Testis (tissue), 3 donors: ENCODE results near the gene PCSK5. TPM values are rescaled to one million over a fixed set of nuclear protein-coding genes. Genes with fewer than 3 reads are reported as not detected.

ENCODE experiments used
- DNase-seq: peaks from one replicate; pipeline ENCODE4 v3.0.0-alpha.2; 2019
- H3K27ac ChIP-seq, 2 donors: fragments of 200-600 bp; sonication (generic); one replicate each; pipeline ENCODE4 v1.5.1; 2019
- H3K27me3 ChIP-seq: fragments of 200-600 bp; sonication (generic); one replicate; pipeline ENCODE4 v1.5.1; 2019
- H3K36me3 ChIP-seq: fragments of 200-600 bp; sonication (generic); one replicate; pipeline ENCODE4 v1.5.1; 2017; ENCODE audit warnings: low read depth; ENCODE audit errors: missing control alignments
- H3K4me1 ChIP-seq: fragments of 200-600 bp; sonication (generic); one replicate; pipeline ENCODE4 v1.5.1; 2019
- H3K4me3 ChIP-seq, 2 donors: fragments of 200-600 bp; sonication (generic); one replicate each; pipeline ENCODE4 v1.5.1; 2017 to 2019
- H3K9me3 ChIP-seq: fragments of 200-600 bp; sonication (generic); one replicate; pipeline ENCODE4 v1.5.1; 2017
- CTCF ChIP-seq, 3 experiments: fragments of 450-650 bp in 2 of 3; fragments of 200-600 bp in 1 of 3; sonication (generic) in 1 of 3; IDR thresholded peaks; one replicate each; pipeline ENCODE4 v1.5.1; 2016 to 2019; ENCODE audit warnings: antibody characterized with exemption in 3 of 3, mild to moderate bottlenecking in 2 of 3, moderate library complexity in 1 of 3
- POLR2A ChIP-seq: fragments of 450-650 bp; IDR thresholded peaks from one replicate; pipeline ENCODE4 v1.6.1; 2017; ENCODE audit warnings: antibody characterized with exemption, mild to moderate bottlenecking, moderate library complexity
- WGBS, 2 donors: methylation state at CpG; one replicate each; pipeline ENCODE4 v1.1.5; 2018; 5-methylcytosine and 5-hydroxymethylcytosine counted together
- intact Hi-C: fragments of 100-400 bp; cut with DNase I; formaldehyde crosslinking; loops from one replicate; pipeline ENCODE4 v1.15.1; 2023; ENCODE audit warnings: low total_unique reads
- polyA plus RNA-seq: library from polyadenylated mRNA; stranded (reverse); fragments of 350-450 nt; fragmentation: Illumina TruSeq; extraction: RNeasy Lipid Tissue Mini Kit (QIAGEN cat#74804); gene quantifications from one replicate; pipeline ENCODE4 v1.2.3, GENCODE V29; 2014; ENCODE audit warnings: low read depth, low replicate concordance; ENCODE audit not compliant: insufficient read depth
- total RNA-seq, 2 donors: library from RNA; depleted of rRNA; stranded (reverse); fragments of >200 nt; gene quantifications; one replicate each; pipeline ENCODE4 v1.2.3, GENCODE V29; 2016

The PCSK5 gene
- total and polyA plus RNA-seq, 3 donors from 2014 or later: 9.4 to 50.6 (median 27.5) TPM

- H3K27ac ChIP-seq: peak overlapping the region; percentile 10 to 46
- H3K36me3 ChIP-seq: no peaks in the 10 kb centered on the region
- H3K4me1 ChIP-seq: peaks cover 32% of the 10 kb centered on the region
- intact Hi-C loops: no loop called here
- 90 to 100% methylated on average over 1 of the region's 1 CpG for WGBS, 2 donors
- TF ChIP-seq CTCF (IDR thresholded peaks at IDR 0.05): no peak
- no peak for TF ChIP-seq POLR2A
- DNase-seq: no peak
- H3K4me3 ChIP-seq: no peak overlapping the region
- H3K9me3 ChIP-seq: no peaks in the 10 kb centered on the region
- no peaks in the 10 kb centered on the region for H3K27me3 ChIP-seq
Observed at GRCh38 chr9:75906531-75906930, 16.1 kb downstream of the PCSK5 start.

- no peak for TF ChIP-seq CTCF (IDR thresholded peaks at IDR 0.05)
- no peak for TF ChIP-seq POLR2A
- Histone ChIP-seq H3K4me1 (peaks cover 32% of the 10 kb centered on the region), H3K36me3 (no peaks in the 10 kb centered on the region), H3K27ac (peak overlapping the region; percentile 3 to 46), H3K9me3 (no peaks in the 10 kb centered on the region), H3K27me3 (no peaks in the 10 kb centered on the region), H3K4me3 (no peak overlapping the region)
- peak; percentile 50 for DNase-seq
- intact Hi-C loops: no loop called here
- WGBS, 2 donors: 33 to 37% methylated on average over 3 of the region's 3 CpGs
Observed at GRCh38 chr9:75907329-75907728, 16.9 kb downstream of the PCSK5 start.

GRCh38 chr9:75907923-75908322 lies 17.4 kb downstream of the PCSK5 start:
- WGBS, 2 donors: 41 to 50% methylated on average over 1 of the region's 1 CpG
- peak; percentile 29 for DNase-seq
- H3K4me3 ChIP-seq: no peak overlapping the region
- TF ChIP-seq CTCF (IDR thresholded peaks at IDR 0.05) (no peak), POLR2A (no peak)
- peak overlapping the region; percentile 3 to 46 for H3K27ac ChIP-seq
- no peaks in the 10 kb centered on the region for H3K27me3 ChIP-seq
- peaks cover 32% of the 10 kb centered on the region for H3K4me1 ChIP-seq
- no peaks in the 10 kb centered on the region for H3K36me3 ChIP-seq
- no peaks in the 10 kb centered on the region for H3K9me3 ChIP-seq
- intact Hi-C loops: no loop called here

- intact Hi-C loops: no loop called here
- Histone ChIP-seq H3K4me1 (peaks cover 35% of the 10 kb centered on the region), H3K27me3 (no peaks in the 10 kb centered on the region), H3K27ac (no peak overlapping the region), H3K4me3 (no peak overlapping the region), H3K9me3 (no peaks in the 10 kb centered on the region), H3K36me3 (no peaks in the 10 kb centered on the region)
- WGBS, 2 donors: 62 to 78% methylated on average over 5 of the region's 5 CpGs
- TF ChIP-seq POLR2A: no peak
- TF ChIP-seq CTCF (IDR thresholded peaks at IDR 0.05): no peak
- DNase-seq: peak; percentile 74
Observed at GRCh38 chr9:75909776-75910175, 19.3 kb downstream of the PCSK5 start.

- Histone ChIP-seq H3K27me3 (no peaks in the 10 kb centered on the region), H3K4me1 (peaks cover 31% of the 10 kb centered on the region), H3K9me3 (no peaks in the 10 kb centered on the region), H3K36me3 (no peaks in the 10 kb centered on the region), H3K27ac (no peak overlapping the region), H3K4me3 (no peak overlapping the region)
- intact Hi-C loops: no loop called here
- TF ChIP-seq POLR2A (no peak), CTCF (IDR thresholded peaks at IDR 0.05) (no peak)
- WGBS, 2 donors: 50 to 64% methylated on average over 4 of the region's 4 CpGs
- no peak for DNase-seq
Observed at GRCh38 chr9:75910731-75911130, 20.3 kb downstream of the PCSK5 start.
